ENCODE results near the gene PFN3. TPM values are rescaled to one million over a fixed set of nuclear protein-coding genes. Genes with fewer than 3 reads are reported as not detected.
"Not testable (repeated sequence)": the region's sequence is repeated elsewhere in the genome, so short reads cannot be mapped to it uniquely, and the experiment has no call there.

Gene PFN3
- total RNA-seq, 1 experiment from 2014 or later, result not detected

DNA sequence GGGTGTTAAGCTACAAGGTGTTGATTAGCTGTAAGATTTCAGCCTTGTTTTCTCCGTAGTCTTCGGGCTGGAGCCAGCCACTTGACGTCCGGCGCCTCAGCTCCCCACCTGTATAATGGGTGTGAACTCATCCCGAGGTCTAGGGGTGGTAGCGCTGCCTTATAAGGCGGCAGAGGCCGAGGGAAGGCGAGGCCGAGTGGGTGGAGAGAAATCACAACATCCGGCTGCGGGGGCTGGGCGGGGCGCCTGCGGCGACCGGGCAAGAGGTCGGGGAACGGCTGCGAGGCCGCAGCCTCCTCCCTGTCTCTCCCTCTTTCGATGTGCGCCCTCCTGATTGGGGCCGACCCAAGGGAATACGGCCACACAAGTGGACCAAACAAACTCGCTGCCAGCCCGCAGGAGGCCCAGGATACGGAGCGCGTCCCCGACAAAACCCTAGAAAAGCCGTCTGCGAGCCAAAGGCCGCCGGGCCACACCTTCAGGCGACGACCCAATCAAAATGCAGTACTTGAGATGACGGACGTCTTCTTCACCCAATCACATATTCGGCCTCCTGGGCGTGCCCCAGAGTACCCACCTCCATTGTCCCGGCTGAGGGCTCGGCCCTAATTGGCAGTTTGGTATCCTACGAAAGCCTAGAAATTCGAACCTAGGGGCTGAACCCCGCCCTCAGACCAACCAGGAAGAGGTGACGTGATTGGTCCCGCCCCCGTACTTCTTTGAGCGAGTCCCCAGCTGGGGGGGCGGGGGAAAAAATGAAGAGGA is 25.5 kb upstream of the PFN3 start:
- DNase-seq (ENCODE audit: low spot score), result peak; percentile 99

- DNase-seq (ENCODE audit: low spot score), result no peak
These were observed 24.8 kb upstream of the PFN3 start for GRCh38 chr5:177425196-177425800.

- no peak for DNase-seq (ENCODE audit: low spot score)
These were observed 23.2 kb upstream of the PFN3 start for GRCh38 chr5:177423671-177424070.

DNA sequence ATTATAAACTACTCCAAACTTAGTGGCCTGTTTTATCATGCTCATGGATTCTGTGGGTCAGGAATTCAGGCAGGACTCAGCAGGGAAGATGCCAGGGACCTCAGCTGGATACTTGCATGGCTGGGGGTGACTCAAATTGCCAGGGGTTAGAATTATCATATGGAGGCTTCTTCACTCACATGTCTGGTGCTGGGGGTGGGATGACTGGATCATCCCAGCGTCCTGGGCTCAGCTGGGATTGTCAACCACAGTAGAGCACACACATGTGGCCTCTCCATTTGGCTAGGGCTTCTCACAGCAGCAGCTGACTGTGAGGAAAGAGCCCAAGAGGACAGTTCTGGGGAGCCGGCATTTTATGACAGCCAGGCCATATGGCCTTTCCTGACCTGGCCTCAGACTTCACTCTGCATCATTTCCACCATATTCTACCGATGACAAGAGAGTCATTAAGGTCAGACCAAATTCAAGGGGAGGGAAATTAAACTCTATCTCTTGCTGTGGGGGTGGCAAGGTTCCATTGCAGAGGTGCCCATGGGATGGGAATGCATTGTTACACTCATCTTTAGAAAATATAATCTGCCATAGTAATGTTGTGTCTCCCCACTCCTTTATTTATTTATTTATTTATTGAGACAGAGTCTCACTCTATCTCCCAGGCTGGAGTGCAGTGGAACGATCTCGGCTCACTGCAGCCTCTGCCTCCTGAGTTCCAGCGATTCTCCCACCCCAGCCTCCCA is 20.8 kb upstream of the PFN3 start:
- no peak for DNase-seq (ENCODE audit: low spot score)

GRCh38 chr5:177420472-177420871 is 20.0 kb upstream of the PFN3 start:
- not testable (repeated sequence) for DNase-seq (ENCODE audit: low spot score)

DNA sequence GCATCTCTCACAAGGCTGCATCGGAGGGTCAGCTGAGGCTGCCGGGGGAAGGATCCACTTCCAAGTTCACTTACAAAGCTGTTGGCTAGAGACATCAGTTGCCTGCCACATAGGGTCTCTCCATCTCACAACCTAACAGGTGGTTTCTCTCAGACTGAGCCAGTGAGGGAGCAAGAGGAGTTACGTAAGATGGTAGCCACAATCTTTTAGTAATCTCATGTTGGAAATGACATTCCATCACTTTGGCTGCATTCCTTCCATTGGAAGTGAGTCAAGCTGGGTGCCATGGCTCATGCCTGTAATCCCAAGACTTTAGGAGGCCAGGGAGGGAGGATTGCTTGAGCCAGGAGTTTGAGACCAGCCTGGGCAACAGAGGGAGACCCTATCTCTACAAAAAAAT is 18.6 kb upstream of the PFN3 start:
- no peak for DNase-seq (ENCODE audit: low spot score)

DNA sequence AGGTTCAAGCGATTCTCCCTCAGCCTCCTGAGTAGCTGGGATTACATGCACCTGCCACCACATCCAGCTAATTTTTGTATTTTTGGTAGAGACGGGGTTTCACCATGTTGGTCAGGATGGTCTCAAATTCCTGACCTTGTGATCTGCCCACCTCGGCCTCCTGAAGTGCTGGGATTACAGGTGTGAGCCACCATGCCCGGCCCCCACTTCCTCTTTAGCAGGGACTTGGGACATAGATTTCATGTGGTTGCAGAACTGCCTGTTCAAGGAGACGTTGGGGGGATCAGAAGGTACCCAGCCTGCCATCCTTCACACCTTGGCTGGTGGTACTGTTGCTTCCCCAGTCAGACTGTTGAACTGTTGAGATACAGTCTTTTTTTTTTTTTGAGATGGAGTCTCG is 16.6 kb upstream of the PFN3 start:
- not testable (repeated sequence) for DNase-seq (ENCODE audit: low spot score)

- no peak for DNase-seq (ENCODE audit: low spot score)
These were observed 14.0 kb upstream of the PFN3 start for GRCh38 chr5:177414481-177414880.

GRCh38 chr5:177412603-177413233 is 12.3 kb upstream of the PFN3 start:
- no peak for DNase-seq (ENCODE audit: low spot score)

GRCh38 chr5:177410575-177410974 is 10.1 kb upstream of the PFN3 start:
- no peak for DNase-seq (ENCODE audit: low spot score)

GRCh38 chr5:177409043-177409801 is 8.8 kb upstream of the PFN3 start, which contains the start of gene F12:
Gene F12 (minus strand): TSS chr5:177409564. CDS start chr5:177409527, 37 bp downstream.
- DNase-seq (ENCODE audit: low spot score), result no peak

GRCh38 chr5:177405805-177406204 is 5.3 kb upstream of the PFN3 start:
- DNase-seq (ENCODE audit: low spot score), result no peak

DNA sequence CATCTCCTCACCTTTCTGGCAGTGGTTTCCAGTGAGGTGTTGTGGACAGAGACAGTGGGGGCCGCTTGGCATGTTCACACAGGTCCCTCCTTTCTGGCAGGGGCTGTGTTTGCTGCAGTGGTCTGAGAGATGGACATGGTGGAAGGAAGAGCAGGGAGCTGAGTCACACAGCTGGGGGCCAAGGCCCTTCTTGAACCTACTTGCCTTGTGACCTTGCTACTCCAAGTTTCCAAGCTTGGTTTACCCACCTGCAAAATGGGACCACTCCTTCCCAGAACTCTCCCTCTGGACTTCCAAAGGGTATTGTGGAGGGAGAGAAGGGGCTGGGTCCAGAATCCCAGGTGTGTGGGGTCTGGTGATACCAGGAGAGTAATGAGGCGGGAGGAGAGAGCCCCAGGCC is 4.9 kb upstream of the PFN3 start:
- no peak for DNase-seq (ENCODE audit: low spot score)

DNA sequence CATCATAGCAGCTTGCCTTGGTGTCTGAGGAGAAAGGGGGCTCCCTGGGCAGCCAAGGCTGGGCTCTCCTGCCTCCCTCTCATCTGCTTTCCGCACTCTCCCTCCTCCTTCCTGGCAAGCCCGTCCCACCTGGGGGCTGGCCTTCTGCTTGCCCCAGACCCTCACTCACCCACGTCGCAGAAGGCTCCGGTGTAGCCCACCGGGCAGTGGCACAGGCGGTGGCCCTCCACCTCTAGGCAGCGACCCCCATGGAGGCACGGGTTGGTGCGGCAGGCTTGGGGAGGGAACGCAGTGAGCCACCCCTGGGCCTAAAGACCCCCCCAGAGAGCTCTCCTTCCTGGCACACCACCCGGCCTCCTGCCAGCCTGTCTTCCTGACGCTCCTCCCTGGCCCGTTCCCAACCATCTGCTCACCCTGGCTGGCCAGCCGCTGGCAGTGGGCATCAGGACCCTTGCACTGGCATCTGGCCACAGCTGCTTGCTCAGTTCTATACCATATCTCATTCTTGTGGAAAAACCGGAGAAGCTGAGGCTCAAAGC is 4.2 kb upstream of the PFN3 start:
- DNase-seq (ENCODE audit: low spot score), result no peak

- DNase-seq (ENCODE audit: low spot score), result peak; percentile 85
These were observed 3.6 kb upstream of the PFN3 start for GRCh38 chr5:177403792-177404640.

DNA sequence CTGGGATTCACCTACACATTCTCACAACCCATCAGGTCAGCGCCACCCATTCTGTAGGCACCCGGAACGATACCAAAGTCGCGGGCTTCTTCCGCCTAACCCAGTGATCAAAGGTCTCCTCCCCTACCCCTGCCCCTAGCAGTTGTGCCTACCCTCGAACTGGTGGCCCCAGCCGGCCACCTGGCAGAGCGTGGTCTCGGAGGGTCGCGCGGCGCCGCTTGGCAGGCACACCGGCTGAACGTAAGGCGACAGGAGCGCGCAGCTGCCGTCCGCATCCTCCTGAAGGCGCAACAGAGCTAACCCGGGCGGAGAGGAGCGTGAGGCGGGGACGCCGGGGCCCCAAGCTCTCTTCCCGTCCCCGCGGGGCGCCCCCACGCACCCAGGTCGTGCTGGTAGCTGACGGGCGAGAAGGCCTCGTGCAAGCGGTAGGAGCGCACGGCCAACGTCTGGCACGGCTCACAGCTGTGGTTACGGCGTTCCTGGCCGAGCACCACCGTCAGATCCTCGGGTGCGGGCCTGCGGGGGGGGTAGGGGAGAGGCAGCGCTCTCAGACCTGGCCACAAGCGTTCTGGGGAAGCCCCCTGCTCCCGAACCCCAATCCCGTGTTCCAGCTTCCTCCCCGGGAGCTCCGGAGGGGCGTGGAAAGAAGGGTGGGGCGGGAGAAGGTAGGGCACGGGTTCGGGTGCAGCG is 2.8 kb upstream of the PFN3 start:
- DNase-seq (ENCODE audit: low spot score), result peak; percentile 61

DNA sequence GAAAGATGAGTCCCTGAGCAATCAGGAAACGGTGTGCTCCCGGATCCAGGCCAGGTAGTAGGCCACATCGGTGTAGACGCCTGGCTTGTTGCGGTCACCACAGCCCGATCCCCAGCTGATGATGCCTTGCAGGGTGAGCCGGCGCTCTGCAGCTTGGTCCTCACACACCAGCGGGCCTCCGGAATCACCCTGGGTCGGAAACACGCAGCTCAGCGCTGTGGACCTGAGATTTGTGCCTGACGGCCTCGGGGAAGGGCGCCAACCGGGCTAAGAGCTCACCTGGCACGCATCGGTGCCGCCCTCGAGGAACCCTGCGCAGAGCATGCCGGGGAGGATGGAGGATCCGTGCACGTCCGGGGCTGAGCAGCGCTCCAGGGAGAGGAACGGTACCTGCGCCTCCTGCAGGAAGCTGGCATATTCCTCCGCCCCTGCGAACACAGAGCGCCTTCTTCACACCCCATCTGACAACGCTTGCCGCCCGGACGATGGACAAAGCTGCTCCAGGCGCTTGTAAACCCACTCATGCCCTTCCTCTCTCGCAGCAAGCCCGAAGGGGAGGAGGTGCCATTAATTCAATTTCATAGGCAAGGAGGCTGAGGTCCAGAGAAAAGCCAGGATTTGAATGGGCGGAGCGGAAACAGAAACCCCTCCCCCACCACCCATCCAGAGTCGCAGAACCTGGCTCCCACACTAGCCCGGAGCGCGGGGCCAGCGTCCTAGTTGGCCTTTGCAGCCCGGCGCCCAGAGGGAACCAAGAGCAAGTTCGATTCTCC is 2.0 kb upstream of the PFN3 start:
- peak; percentile 92 for DNase-seq (ENCODE audit: low spot score)

DNA sequence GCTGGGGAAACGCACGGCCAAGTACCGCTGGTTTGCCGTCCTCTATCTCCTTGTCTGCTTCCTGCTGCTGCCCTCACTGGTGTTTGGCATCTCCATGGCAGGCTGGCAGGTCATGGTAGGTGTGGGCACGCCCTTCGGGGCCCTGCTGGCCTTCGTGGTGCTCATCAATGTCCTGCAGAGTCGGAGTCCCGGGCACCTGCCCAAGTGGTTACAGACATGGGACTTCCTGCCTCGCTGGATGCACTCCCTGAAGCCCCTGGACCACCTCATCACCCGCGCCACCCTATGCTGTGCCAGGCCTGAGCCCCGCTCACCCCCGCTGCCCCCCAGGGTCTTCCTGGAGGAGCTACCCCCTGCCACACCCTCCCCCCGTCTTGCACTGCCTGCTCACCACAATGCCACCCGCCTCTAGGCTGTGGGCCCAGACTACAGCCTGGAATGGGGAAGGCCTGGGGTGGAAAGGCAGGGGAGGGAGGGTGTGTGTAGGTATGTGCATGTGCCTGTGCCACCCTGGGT is 2.5 kb downstream of the PFN3 start:
- no peak for DNase-seq (ENCODE audit: low spot score)
